NCI-H1436 treated with DMSO at 0.1 percent for 48 hours (cell line): ENCODE data around the gene IGF1R.

Source experiments
- DNase-seq: peaks from one replicate; lab custom pipeline; 2025; lab: John Stamatoyannopoulos, UW

The IGF1R gene

DNA sequence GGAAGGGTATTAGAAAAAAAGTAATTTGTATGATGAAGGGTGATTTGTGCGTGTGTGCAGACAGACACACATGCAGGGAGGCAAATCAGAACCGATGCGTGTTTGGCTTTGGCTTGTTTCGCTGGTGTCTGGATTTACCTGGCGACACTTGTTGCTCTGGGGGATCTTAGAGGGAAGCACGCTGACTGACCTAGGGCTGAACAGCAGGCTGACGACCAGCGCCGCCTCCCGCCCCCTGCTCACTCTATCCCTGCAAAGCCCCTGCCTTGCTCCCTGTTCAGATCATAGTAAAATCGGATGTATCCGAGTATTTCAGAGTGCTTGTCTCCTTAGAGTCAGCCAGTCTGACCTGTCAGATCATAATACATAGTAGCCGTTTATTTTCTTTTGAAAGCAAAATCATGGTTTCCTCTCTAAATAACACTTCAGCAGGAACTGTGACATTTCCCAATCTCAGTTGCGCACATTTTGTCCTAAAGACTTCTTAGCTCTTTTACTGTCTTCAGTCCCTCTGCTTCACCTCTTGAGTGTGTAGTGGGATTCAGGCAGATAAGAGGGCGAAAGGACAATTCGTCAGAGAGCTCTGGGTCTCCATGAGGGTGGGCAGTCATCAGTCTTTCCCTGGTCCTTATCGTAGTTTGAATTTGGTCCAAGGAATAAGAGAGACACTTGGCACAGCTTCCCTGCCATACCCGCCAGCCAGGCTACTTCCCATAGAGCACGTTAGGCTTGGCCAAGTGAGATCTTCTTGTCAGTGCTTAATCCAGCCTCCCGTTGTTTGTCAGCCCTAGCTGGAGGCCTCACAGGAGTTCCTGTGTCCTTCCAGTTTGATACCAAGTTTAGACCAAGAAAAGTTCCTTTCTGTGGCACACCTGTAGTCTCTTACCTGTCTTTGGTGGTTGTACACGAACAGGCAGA lies 261.9 kb downstream of the IGF1R start:
- DNase-seq, result no peak

DNA sequence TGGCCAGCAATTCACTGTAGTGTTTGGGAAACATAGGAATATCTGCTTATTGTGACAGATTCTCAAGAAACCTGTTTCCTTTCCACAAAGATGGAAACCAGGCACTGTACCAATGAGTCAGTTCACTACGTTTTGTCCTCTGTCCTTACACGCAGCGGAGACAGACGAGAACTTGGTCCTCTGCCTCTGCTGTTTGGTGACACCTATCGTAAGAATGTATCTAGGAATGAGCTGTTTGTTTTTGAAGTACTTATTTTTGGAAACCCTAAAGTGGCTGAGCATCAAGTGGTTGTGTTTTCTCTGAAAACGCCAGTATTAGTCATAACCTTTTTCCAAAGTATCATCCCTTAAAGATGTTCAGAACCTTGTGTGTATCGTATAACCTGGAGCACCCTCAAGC lies 266.3 kb downstream of the IGF1R start:
- no peak for DNase-seq

- no peak for DNase-seq
These were observed 268.5 kb downstream of the IGF1R start for GRCh38 chr15:98916826-98917225.

- DNase-seq, result no peak
These were observed 269.1 kb downstream of the IGF1R start for GRCh38 chr15:98917417-98917816.

- DNase-seq, result no peak
These were observed 271.9 kb downstream of the IGF1R start for GRCh38 chr15:98920091-98920880.

DNA sequence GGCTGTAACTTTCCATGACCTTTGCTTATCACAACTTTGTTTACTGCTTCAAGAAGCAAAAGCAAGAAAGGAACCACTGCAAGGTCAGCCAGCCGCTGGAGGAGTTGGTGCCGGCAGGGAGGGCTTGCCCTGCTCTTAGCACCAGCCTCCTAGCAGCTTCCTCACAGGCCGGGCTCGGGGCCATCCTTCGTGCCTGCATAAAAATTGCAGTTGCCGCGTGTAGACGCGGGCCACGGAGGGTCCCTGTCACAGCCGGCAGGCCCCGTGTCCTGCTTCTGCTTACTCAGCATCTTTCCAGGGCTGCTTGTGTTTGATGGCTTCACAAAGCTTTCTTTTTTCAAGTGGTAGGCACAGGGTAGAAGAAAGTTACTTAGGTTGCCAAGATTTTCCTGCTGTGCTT lies 274.8 kb downstream of the IGF1R start:
- DNase-seq, result no peak

DNA sequence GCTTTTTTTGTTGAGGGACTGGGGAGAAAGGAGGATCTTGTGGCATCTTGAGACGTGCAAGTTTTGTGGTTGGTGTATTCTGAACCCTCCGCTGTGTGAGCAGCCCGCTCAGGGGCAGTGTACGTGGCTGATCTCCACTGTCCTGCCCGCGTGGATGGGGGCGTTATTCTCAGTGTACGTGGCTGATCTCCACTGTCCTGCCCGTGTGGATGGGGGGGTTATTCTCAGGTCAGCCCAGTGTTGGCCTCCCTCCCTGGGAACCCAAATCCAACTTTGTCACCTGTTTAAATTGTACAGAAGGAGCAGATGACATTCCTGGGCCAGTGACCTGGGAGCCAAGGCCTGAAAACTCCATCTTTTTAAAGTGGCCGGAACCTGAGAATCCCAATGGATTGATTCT lies 275.2 kb downstream of the IGF1R start:
- DNase-seq, result no peak

GRCh38 chr15:98924401-98925049 lies 276.2 kb downstream of the IGF1R start:
- no peak for DNase-seq

GRCh38 chr15:98926236-98926635 lies 277.9 kb downstream of the IGF1R start:
- DNase-seq, result no peak

DNA sequence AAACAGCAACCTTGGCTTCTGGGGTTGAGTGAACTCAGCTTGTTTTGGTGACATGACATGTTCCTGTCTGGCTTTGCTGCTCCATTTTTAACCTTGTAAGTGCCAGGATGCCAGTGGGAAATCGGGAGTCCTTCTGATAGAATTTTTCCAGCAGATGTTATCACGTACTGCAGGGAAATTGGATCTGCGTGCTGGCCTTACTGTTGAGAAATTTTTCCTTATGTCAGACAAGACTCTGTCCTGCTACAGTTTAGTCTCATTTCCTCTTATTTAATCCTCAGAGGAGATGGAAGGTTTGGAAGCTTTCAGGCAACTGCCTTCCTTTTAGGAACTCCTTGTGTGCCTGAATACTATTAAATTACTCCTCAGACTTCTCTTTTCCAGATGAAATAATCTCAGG lies 278.7 kb downstream of the IGF1R start:
- no peak for DNase-seq

DNA sequence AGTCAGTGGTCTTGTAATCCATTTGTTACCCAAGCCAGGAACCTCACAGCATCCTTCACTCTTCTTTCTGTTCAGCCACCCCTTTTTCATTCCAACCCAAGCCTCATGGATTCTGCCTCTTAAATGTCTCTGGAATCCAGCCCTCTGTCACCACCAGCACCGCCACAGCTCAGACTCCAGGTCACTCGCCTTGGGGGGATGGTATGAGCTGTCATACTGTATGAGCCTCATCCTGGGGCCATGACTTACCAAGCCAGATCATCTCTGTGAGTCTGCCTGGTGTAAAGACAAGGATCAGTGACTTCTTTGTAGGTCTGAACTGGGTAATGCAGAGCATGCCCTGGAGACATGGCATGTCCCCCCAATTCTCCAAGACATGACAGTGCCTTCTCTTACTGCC lies 279.7 kb downstream of the IGF1R start:
- no peak for DNase-seq

DNA sequence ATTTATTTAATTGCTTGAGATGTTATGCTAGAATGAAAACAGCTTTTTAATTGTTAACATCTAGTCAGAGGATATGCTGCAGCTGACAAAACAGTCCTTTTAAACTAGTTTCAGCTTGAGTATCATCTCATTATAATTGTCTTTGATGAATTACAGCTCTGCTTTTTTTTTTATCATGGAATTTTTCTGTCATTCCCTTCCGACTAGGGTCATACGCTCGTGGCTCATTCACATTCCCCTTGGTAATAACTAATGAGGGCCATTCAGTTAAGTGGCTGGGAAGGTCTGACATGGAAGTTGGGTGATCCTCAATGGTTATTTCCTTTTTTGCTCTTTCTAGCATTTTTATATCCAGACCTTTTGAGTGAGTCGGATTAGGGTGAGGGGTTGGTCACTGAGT lies 282.2 kb downstream of the IGF1R start:
- no peak for DNase-seq

GRCh38 chr15:98931004-98931403 lies 282.7 kb downstream of the IGF1R start:
- DNase-seq, result no peak

- DNase-seq, result no peak
These were observed 285.1 kb downstream of the IGF1R start for GRCh38 chr15:98933406-98933805.

DNA sequence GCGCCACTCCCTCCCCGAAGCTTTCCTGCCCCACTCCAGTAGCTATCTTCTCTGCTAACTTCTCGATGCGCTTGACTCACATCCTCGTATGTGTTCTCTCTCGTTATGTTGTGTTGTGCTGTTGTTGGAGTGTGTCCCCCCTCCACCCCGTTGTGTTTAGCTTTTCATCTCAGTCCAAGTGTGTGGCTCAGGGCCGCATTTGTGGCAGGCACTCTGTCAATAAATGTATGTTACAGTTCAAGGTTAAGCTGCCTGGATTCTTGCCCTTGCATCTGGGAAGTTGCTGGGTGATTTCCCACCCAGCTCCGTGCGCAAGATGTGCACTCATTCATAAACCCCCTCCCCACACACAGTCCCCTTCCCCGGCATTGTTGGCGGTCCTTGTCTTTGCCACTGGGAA lies 287.4 kb downstream of the IGF1R start:
- DNase-seq, result no peak

DNA sequence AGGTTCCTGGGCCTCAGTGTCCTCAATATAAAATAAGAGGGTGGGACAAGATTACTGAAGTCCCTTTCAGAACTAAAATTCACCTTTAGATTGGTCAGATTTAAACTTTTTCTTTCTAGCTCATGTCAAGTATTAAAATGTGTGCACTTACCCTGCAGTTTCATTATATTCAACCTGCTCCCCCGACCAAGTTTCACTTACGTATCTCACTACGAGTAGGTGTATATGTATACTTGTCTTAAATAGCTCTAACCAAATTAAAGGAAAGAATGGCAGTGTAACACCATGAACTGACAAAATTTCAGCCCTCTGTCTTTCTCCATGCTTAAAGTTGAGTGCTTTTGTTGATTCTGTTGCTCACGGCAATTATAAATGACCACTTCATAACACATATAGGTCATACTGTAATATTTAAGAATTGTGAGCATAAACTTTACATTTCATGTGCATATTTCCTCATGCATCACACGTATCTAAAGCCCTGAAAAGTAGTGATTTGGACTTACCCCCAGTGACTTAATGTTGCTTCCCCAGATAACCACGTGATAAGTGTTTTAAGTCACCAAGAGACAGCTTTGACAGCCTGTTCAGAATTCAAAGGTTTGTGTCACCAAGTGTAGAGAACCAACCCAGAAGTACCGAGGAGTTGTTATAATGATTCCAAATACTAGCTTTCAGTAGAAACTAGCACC lies 289.2 kb downstream of the IGF1R start:
- no peak for DNase-seq

DNA sequence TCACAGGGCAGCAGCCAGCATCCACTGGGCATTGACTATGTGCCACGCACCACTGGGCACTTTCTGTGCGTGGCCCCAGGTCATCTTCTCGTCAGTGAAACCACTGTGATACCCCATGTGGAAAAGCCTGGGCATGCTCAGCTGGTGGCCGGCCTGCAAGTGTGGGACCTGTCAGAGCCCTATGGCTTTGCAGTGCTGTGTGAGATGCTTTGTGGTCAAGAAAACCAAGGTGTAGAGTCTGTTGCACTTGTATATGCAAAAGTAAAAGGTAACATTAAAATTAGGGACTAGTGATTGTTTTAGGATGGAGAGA lies 289.7 kb downstream of the IGF1R start:
- DNase-seq, result no peak

DNA sequence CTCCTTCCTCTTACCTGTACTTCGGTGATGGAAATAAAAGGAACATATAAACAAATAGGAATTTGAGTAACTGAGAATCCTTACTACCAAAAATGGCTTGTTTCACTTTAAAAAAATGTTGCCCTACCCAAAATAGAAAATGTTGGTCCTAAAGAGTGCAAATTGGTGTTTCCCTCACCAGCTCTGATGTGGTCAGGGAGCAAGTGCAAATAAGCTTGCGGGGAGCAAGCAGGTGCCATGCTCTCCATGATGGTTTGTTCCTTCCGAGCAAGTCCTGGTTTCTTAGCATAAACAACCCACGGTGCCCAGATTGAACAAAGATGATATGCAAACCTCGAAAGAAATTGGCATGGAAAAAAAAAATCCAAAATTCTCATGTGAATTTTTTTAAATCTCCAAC lies 290.5 kb downstream of the IGF1R start:
- no peak for DNase-seq

DNA sequence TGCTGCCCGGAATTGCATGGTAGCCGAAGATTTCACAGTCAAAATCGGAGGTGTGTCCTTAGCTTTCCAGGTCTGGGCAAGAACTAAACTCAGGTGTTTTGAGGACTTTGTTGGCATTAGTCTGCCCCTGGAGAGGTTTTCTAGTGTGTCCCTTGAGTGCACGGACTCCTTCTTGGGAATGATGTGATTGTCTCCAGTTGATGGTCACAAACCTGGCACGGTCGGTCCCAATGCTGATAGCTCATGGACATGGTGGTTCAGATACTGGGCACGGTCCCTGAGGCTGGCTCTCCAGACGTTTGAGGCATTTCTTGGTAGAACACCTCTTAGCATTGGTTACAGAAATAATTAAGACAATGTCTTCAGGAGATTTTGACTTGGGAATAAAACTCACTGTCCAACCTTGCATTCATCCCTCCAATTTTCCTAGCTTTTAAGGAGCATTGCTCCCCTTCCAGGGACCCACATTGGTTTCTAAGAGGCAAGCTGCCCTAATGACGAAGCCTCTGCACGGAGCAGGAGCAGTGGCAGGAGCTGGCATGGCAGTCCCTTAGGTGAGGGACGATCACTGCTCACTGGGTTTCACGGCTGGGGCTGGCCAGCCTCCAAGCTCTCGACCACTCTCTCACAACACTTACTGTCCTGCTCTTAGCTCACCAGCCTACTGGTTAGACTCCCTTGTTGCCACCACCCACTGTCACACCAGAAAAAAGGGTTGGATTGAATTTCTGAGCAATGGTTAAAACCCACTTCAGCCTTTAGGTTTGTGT lies 291.2 kb downstream of the IGF1R start:
- DNase-seq, result no peak

DNA sequence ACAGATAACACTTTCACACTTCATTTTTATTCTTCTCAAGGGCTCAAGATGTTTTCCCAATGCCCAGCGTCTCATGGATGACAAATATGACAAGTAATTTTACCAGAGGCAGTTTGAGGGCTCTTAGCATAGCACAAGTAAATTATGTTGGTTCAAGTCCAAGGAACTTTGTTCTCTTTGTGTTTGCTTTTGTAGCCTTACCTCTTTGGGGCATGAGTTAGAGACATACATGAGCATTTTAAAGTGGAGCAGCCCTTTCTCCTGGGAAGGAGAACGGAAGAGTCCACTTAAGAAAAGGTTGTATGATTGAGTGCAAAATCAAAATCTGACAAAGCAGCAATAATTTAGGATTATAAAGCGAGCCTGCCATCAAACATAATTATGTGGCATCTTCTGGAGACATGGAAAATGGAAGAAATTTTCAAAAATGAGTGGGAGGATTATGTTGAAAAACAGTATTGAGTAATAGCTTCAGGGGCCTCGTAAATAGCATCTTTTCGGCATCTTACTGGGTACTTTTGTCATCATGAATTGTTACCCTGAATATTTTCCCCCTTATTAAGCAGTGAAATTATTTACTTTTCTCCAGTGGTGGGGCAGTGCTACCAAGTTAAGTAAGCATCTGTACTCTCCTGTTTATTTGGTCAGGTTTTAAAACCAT lies 293.4 kb downstream of the IGF1R start:
- DNase-seq, result no peak

- DNase-seq, result no peak
These were observed 294.1 kb downstream of the IGF1R start for GRCh38 chr15:98942431-98942830.
